Fibroblast of the aortic adventitia (primary cell): ENCODE measurements around the gene DAGLB. TPM values are rescaled to one million over a fixed set of nuclear protein-coding genes. Genes with fewer than 3 reads are reported as not detected.
"Not testable (repeated sequence)": the region's sequence is repeated elsewhere in the genome, so short reads cannot be mapped to it uniquely, and the experiment has no call there.

Experiments used
- DNase-seq: peaks from one replicate; pipeline ENCODE4 v3.0.0-alpha.2; 2010; ENCODE audit warnings: low read depth
- H3K4me3 ChIP-seq: 2 replicates; pipeline ENCODE4 v1.5.1; 2011; ENCODE audit warnings: low read depth, mild to moderate bottlenecking, control low read depth, low read length, moderate library complexity
- CTCF ChIP-seq: IDR thresholded peaks from 2 replicates; pipeline ENCODE4 v1.5.1; 2011; ENCODE audit warnings: mild to moderate bottlenecking, low read length, control low read depth, inconsistent platforms; ENCODE audit not compliant: insufficient read depth
- total RNA-seq: library from RNA; depleted of rRNA; stranded (reverse); fragments of >200 nt; gene quantifications from 2 replicates; pipeline ENCODE4 v1.2.3, GENCODE V29; 2012; ENCODE audit warnings: low replicate concordance

Gene DAGLB
- total RNA-seq, 1 donor, result 21.4 TPM

- DNase-seq, result no peak
- no peak for TF ChIP-seq CTCF
- H3K4me3 ChIP-seq, result no peak overlapping the region
Measured at GRCh38 chr7:6479067-6479466, 31.3 kb upstream of the DAGLB start.

GRCh38 chr7:6478186-6478585, 30.4 kb upstream of the DAGLB start:
- TF ChIP-seq CTCF, result no peak
- DNase-seq, result no peak
- H3K4me3 ChIP-seq, result no peak overlapping the region

GRCh38 chr7:6477318-6477660, 29.5 kb upstream of the DAGLB start:
- DNase-seq, result no peak
- H3K4me3 ChIP-seq, result no peak overlapping the region

DNA sequence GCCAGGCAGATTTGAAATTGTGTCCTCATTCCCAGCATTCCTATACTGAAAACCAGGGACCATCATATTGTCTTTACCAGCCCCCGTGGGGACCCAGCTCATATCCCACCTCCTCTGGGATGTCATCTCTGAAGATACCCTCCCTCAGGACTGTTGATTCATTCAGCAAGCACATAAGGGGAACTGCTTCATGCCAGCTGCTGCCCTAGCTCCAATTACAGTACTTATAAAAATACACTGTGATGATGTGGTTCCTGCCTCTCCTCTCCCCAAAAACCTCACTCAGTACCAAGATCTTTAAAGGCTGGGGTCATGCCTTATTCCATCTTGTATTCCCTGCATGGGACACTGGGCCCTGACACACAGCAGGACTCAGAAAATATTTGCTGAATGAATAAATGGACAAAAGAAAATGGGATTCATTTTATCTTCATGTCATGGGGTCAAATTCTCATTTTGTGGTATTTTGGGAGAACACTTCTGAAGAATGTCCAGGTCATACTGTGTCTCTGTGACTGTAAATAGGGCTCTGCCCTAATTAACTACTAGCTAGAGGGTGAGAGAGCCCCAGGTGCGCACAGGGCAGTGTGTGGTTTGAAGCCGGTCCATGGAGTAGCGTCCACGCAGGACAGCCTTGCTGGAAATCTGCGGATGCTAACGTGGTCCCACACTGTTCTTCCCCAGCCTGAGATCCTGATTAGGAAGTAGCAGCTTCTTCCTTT, 29.0 kb upstream of the DAGLB start:
- H3K4me3 ChIP-seq, result no peak overlapping the region
- TF ChIP-seq CTCF, result no peak
- DNase-seq, result no peak

More at GRCh38 chr7:6477318-6477660, 29.5 kb upstream of the DAGLB start:
- TF ChIP-seq CTCF, result no peak

GRCh38 chr7:6475433-6476186, 27.9 kb upstream of the DAGLB start:
- TF ChIP-seq CTCF, result no peak
- H3K4me3 ChIP-seq, result no peak overlapping the region
- no peak for DNase-seq

GRCh38 chr7:6465862-6466261, 18.1 kb upstream of the DAGLB start:
- TF ChIP-seq CTCF, result no peak
- DNase-seq, result no peak
- H3K4me3 ChIP-seq, result no peak overlapping the region

- DNase-seq, result not testable (repeated sequence)
Measured at GRCh38 chr7:6463609-6464008, 15.9 kb upstream of the DAGLB start.

More at GRCh38 chr7:6463609-6464008, 15.9 kb upstream of the DAGLB start:
- H3K4me3 ChIP-seq, result not testable (repeated sequence)
